Peyer's patch (tissue), 4 donors: ENCODE measurements around the gene INSYN1.

Source experiments
- POLR2A ChIP-seq, 2 donors: fragments of 450-650 bp; IDR thresholded peaks; one replicate each; pipeline ENCODE4 v1.5.1; 2017; ENCODE audit warnings: antibody characterized with exemption in 2 of 2, mild to moderate bottlenecking in 2 of 2, moderate library complexity in 2 of 2
- TF ChIP-seq, protein P1 (sequence below), 6 experiments: fragments of 450-650 bp in 4 of 6; fragments of 200-600 bp in 2 of 6; sonication (generic) in 1 of 6; IDR thresholded peaks; one replicate each; pipeline ENCODE4 v1.5.1; 2017 to 2019; ENCODE audit warnings: antibody characterized with exemption in 6 of 6, mild to moderate bottlenecking in 3 of 6, moderate library complexity in 1 of 6

DNA sequence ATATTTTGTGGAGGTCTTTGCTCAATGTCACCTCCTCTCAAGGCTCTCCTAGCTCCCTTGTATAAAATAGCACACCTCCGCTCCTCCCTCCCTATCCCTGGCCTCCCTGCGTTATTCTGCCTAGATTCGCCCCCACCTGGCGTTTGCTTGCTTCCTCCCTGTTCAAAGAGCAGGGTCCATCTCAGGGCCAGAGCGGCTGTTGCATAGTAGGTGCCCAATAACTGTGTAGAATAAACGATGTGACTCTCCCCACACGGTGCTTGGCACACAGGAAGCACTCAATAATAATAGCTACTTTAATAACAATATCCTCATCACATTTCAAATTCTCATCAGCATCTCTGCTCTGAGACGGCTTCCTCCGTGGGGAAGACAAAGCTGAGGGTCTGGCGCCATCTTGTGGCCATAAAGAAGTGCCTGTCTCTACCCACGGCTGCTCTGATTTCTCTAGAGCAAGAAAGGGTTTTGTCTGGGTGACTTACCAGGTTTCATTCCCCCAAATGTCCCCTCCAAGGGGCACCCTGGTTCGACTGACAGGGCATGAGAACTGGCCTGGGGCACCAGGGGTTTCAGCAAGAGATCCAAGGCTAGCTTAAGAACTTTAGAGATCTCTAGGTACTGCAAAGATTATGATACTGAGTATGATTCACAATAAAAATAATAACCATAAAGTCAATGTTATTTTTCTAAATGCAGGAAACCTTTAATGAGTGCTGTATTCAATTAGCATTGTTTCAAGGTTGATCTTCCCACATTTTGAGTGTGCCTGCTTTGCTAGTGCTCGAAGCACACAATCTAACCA is 52.9 kb downstream of the INSYN1 start:
- TF ChIP-seq, protein P1, sequence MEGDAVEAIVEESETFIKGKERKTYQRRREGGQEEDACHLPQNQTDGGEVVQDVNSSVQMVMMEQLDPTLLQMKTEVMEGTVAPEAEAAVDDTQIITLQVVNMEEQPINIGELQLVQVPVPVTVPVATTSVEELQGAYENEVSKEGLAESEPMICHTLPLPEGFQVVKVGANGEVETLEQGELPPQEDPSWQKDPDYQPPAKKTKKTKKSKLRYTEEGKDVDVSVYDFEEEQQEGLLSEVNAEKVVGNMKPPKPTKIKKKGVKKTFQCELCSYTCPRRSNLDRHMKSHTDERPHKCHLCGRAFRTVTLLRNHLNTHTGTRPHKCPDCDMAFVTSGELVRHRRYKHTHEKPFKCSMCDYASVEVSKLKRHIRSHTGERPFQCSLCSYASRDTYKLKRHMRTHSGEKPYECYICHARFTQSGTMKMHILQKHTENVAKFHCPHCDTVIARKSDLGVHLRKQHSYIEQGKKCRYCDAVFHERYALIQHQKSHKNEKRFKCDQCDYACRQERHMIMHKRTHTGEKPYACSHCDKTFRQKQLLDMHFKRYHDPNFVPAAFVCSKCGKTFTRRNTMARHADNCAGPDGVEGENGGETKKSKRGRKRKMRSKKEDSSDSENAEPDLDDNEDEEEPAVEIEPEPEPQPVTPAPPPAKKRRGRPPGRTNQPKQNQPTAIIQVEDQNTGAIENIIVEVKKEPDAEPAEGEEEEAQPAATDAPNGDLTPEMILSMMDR (IDR thresholded peaks at IDR 0.05), result peak; percentile 47 to 94 (median 91)
- TF ChIP-seq POLR2A (IDR thresholded peaks at IDR 0.05), result no peak
